Nephron progenitor cell (in vitro differentiated cells): ENCODE data around the gene PLXNA2.

Source experiments
- DNase-seq: peaks from one replicate; pipeline ENCODE4 v3.0.0; 2021
- H3K27ac Mint-ChIP-seq: 2 replicates; pipeline ENCODE4 v1.8.0; 2021; ENCODE audit warnings: mild to moderate bottlenecking, moderate library complexity, mixed read lengths
- H3K27me3 Mint-ChIP-seq: 2 replicates; pipeline ENCODE4 v1.8.0; 2021; ENCODE audit warnings: mild to moderate bottlenecking, low read depth, mixed read lengths; ENCODE audit not compliant: poor library complexity
- H3K36me3 Mint-ChIP-seq: 2 replicates; pipeline ENCODE4 v1.8.0; 2021; ENCODE audit warnings: low read depth, mixed read lengths
- H3K4me1 Mint-ChIP-seq: 2 replicates; pipeline ENCODE4 v1.8.0; 2021; ENCODE audit warnings: mixed read lengths
- H3K4me3 Mint-ChIP-seq: 2 replicates; pipeline ENCODE4 v1.8.0; 2021; ENCODE audit warnings: mild to moderate bottlenecking, moderate library complexity, mixed read lengths
- H3K9me3 Mint-ChIP-seq: 2 replicates; pipeline ENCODE4 v1.8.0; 2021; ENCODE audit warnings: mild to moderate bottlenecking, moderate library complexity, mixed read lengths
- TF ChIP-seq, protein P1 (sequence below): fragments of 200-600 bp; sonication (generic); IDR thresholded peaks from 2 replicates; pipeline ENCODE4 v1.5.0; 2021; ENCODE audit warnings: antibody characterized with exemption

Gene PLXNA2

DNA sequence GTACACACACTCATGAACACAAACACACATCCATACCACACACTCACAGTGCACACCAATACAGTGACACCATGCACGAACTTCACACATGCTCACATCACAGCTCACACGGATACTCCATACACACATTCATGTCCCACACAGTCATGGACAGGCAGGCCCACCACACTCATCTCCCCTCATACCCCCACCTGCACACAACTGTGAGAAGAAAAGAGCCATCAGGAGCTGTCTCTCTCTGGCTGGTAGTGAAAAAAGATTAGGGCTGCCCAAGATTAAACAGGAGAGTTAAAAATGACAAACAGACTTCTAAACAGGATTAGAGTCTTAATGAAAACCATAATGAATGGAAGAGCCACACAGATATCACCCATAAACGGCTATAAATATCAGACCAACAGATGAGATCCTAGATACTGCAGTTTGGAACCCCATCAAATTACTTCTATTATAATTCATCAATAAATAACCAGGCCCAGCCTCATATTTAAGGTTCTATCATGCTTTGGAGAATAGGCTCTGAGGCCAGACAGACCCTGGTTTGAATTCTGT is 122.3 kb downstream of the PLXNA2 start:
- TF ChIP-seq, protein P1, sequence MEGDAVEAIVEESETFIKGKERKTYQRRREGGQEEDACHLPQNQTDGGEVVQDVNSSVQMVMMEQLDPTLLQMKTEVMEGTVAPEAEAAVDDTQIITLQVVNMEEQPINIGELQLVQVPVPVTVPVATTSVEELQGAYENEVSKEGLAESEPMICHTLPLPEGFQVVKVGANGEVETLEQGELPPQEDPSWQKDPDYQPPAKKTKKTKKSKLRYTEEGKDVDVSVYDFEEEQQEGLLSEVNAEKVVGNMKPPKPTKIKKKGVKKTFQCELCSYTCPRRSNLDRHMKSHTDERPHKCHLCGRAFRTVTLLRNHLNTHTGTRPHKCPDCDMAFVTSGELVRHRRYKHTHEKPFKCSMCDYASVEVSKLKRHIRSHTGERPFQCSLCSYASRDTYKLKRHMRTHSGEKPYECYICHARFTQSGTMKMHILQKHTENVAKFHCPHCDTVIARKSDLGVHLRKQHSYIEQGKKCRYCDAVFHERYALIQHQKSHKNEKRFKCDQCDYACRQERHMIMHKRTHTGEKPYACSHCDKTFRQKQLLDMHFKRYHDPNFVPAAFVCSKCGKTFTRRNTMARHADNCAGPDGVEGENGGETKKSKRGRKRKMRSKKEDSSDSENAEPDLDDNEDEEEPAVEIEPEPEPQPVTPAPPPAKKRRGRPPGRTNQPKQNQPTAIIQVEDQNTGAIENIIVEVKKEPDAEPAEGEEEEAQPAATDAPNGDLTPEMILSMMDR = no peak
- peaks cover 9% of the 10 kb centered on the region for H3K36me3 Mint-ChIP-seq
- no peak overlapping the region for H3K27ac Mint-ChIP-seq
- H3K4me1 Mint-ChIP-seq = peaks cover 26% of the 10 kb centered on the region
- H3K27me3 Mint-ChIP-seq = peaks cover 3% of the 10 kb centered on the region
- no peaks in the 10 kb centered on the region for H3K9me3 Mint-ChIP-seq
- no peak for DNase-seq
- no peak overlapping the region for H3K4me3 Mint-ChIP-seq

DNA sequence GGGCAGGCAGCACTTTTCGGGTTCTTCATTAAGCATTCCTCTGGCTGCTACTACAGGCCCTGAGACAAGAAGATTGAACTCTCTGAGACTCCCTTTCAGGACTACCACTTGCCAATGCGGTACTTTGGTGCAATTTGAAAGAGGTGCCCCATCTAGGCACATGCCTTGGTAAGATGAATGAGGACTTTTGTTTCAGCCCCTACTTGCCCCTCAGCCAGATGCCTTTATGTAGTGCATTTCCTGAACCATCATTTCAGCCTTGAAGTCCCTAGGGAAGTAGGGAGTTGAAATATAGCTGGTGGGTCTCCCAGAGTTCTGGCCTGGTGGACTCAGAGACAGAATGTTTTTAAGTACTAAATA is 123.8 kb downstream of the PLXNA2 start:
- Mint-ChIP-seq H3K4me1 (peaks cover 35% of the 10 kb centered on the region), H3K27me3 (peaks cover 3% of the 10 kb centered on the region), H3K27ac (no peak overlapping the region), H3K36me3 (peaks cover 15% of the 10 kb centered on the region), H3K9me3 (no peaks in the 10 kb centered on the region), H3K4me3 (no peak overlapping the region)
- TF ChIP-seq, protein P1 = no peak
- DNase-seq = no peak

DNA sequence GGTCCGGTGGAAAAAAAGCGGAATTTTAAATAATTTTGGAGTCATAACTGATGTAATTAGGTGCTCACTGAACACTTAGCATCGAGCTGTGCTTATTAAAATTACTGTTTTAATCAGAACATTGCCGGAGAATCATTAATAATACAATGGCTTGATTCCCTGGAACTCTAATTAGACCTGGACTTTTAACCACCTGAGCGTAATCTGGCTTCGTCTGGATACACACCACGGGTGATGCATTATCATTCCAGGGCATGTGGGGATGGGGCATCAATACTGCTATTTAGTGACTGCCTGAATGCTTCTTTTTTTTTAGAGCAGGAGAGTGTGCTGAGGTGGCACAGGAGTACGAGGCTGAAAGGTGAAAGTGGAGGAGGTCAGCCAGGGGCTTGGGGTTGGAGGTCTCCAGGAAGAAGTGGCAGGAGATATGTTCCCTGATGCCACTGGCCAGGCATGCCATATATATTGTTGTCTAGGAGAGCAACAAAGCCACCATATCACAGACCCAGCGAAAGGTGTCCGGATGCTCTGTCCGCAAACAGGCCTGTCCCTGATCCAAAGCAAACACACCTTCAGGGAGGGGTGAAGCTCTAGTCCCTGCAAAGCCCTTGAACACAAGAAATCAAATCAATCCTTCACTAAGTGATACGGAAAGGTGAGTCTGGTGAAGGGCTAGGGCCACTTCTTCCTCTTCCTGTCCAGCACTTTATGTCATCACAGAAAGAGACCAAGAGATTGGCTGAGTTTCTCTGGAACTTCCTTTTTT is 125.2 kb downstream of the PLXNA2 start:
- H3K4me3 Mint-ChIP-seq = no peak overlapping the region
- peaks cover 34% of the 10 kb centered on the region for H3K4me1 Mint-ChIP-seq
- H3K36me3 Mint-ChIP-seq = peaks cover 15% of the 10 kb centered on the region
- H3K9me3 Mint-ChIP-seq = no peaks in the 10 kb centered on the region
- TF ChIP-seq, protein P1 = no peak
- DNase-seq = no peak
- peaks cover 7% of the 10 kb centered on the region for H3K27me3 Mint-ChIP-seq
- H3K27ac Mint-ChIP-seq = no peak overlapping the region

DNA sequence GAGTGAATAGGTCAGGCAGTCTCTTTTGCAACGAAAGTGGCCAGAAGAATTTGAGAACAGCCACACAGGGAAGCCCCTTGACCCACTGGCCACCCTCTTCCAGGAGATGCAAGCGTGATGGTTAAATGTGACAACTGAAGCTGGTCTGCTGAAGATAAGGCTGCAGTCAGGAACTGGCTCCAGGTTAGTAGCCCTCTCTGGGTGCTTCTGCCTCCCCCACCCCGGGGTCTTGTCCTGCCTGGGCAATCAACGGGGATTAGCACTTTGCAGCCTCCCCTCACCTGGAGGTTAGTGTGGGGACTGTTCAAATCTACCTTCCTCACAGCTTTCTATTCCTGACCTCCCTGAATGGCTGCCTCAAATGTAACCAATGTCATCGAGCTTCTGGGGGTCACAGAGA is 125.9 kb downstream of the PLXNA2 start:
- Mint-ChIP-seq H3K36me3 (peaks cover 11% of the 10 kb centered on the region), H3K27me3 (peaks cover 7% of the 10 kb centered on the region), H3K27ac (no peak overlapping the region), H3K4me3 (no peak overlapping the region), H3K4me1 (peaks cover 28% of the 10 kb centered on the region), H3K9me3 (no peaks in the 10 kb centered on the region)
- TF ChIP-seq, protein P1 = no peak
- no peak for DNase-seq

DNA sequence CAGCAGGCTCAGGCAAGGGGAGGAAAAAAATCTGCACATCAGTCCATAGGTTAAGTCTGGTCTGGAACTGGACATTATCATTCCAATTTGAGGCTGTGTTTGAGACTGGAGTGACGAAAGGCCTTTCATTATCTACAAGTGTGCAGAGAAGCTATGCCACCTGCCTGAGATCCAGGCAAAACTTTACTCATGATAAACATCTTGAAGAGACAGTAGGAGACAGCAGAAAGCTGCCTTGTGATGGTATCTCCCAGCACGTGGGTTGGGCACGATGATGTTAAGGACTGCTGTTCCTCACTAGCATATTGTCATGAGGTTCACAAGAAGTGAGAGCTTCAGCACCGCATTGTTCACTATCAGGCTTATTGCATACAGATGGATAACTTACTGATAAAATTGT is 126.4 kb downstream of the PLXNA2 start:
- peaks cover 11% of the 10 kb centered on the region for H3K36me3 Mint-ChIP-seq
- peaks cover 7% of the 10 kb centered on the region for H3K27me3 Mint-ChIP-seq

More for the DNA sequence above, 126.4 kb downstream of the PLXNA2 start:
- no peak overlapping the region for H3K27ac Mint-ChIP-seq
- no peaks in the 10 kb centered on the region for H3K9me3 Mint-ChIP-seq
- TF ChIP-seq, protein P1 = no peak
- no peak for DNase-seq
- peaks cover 29% of the 10 kb centered on the region for H3K4me1 Mint-ChIP-seq
- H3K4me3 Mint-ChIP-seq = no peak overlapping the region
